MM.1S (cell line): ENCODE measurements around the gene EML3.

Source experiments
- EZH2 ChIP-seq: fragments of 300-600 bp; sonication (generic); optimal IDR thresholded peaks from 2 replicates; pipeline ENCODE3; 2017; ENCODE audit warnings: low read depth, mild to moderate bottlenecking, antibody characterized with exemption, low read length, mixed read lengths
- TF ChIP-seq, protein P1 (sequence below): fragments of 300-600 bp; sonication (generic); IDR thresholded peaks from 2 replicates; pipeline ENCODE4 v1.5.1; 2016; ENCODE audit warnings: antibody characterized with exemption, low read length, mixed read lengths

GRCh38 chr11:62632492-62632891 lies 19.9 kb upstream of the EML3 start:
- TF ChIP-seq, protein P1, sequence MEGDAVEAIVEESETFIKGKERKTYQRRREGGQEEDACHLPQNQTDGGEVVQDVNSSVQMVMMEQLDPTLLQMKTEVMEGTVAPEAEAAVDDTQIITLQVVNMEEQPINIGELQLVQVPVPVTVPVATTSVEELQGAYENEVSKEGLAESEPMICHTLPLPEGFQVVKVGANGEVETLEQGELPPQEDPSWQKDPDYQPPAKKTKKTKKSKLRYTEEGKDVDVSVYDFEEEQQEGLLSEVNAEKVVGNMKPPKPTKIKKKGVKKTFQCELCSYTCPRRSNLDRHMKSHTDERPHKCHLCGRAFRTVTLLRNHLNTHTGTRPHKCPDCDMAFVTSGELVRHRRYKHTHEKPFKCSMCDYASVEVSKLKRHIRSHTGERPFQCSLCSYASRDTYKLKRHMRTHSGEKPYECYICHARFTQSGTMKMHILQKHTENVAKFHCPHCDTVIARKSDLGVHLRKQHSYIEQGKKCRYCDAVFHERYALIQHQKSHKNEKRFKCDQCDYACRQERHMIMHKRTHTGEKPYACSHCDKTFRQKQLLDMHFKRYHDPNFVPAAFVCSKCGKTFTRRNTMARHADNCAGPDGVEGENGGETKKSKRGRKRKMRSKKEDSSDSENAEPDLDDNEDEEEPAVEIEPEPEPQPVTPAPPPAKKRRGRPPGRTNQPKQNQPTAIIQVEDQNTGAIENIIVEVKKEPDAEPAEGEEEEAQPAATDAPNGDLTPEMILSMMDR: no peak
- no peak for TF ChIP-seq EZH2
